ENCODE data around the gene CYP17A1. TPM values are rescaled to one million over a fixed set of nuclear protein-coding genes. Genes with fewer than 3 reads are reported as not detected.
A peak's percentile ranks its signal among the peaks of the same experiment; 100 is the strongest.

The CYP17A1 gene
- total RNA-seq, 1 donor from 2014 or later: not detected

DNA sequence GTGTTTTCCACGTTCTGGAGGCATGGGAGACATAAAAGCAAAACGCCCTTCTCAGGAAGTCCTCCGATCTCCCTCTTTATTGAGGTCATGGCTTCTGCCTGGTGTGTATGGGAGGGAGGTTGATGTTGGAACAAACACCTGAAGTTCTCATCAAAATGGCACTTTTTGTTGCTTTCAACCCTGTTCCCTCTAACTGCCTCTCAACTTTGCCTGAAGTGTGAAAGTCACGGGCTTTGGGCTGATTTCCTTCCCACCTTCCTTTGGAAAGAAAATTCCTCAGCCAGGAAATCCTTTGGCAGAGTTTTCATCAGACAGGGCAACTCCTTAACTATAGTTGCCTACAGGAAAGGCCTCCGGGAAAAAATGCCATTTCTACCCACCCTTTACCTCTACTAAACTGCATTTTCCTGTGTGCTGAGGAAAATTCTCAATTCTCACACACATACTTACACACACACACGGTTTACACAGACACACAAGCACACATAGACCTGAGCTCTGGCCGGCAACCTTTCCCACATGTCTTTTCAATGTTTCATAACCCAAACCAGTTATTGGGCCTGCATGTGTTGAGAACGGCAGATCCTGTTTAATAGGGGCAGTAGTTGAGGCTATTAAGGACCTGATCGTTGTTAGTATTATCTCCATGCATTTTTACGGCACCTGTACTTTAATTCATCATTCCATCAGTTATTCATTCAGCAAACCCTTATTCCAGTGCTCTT lies 36.4 kb downstream of the CYP17A1 start:
- Mint-ChIP-seq H3K27ac (peak overlapping the region; percentile 25), H3K27me3 (ENCODE audit: insufficient read depth, low read depth) (peaks cover 1% of the 10 kb centered on the region), H3K36me3 (peaks cover 23% of the 10 kb centered on the region), H3K4me1 (peaks cover 43% of the 10 kb centered on the region), H3K4me3 (no peak overlapping the region), H3K9me3 (no peaks in the 10 kb centered on the region)
- no peak overlapping the region for H3K9ac ChIP-seq
- H3K4me2 ChIP-seq: no peak overlapping the region
- H3K79me2 ChIP-seq (ENCODE audit: low read depth): no peaks in the 10 kb centered on the region
- no peak for DNase-seq (ENCODE audit: low spot score)
- H3K4me3 ChIP-seq: no peak overlapping the region
- TF ChIP-seq EZH2phosphoT487 (IDR thresholded peaks at IDR 0.05): no peak
- no peak overlapping the region for H2AFZ ChIP-seq (replicated peaks)
- no peaks in the 10 kb centered on the region for H3K27me3 ChIP-seq
- no peak overlapping the region for H3K27ac ChIP-seq
- H3F3A ChIP-seq (ENCODE audit: low read depth): no peaks in the 10 kb centered on the region
- H3K9me3 ChIP-seq (ENCODE audit: low read depth): no peaks in the 10 kb centered on the region
- H4K20me1 ChIP-seq (ENCODE audit: low read depth): peaks cover 5% of the 10 kb centered on the region
- H3K36me3 ChIP-seq: no peaks in the 10 kb centered on the region
- peaks cover 10% of the 10 kb centered on the region for H3K4me1 ChIP-seq

DNA sequence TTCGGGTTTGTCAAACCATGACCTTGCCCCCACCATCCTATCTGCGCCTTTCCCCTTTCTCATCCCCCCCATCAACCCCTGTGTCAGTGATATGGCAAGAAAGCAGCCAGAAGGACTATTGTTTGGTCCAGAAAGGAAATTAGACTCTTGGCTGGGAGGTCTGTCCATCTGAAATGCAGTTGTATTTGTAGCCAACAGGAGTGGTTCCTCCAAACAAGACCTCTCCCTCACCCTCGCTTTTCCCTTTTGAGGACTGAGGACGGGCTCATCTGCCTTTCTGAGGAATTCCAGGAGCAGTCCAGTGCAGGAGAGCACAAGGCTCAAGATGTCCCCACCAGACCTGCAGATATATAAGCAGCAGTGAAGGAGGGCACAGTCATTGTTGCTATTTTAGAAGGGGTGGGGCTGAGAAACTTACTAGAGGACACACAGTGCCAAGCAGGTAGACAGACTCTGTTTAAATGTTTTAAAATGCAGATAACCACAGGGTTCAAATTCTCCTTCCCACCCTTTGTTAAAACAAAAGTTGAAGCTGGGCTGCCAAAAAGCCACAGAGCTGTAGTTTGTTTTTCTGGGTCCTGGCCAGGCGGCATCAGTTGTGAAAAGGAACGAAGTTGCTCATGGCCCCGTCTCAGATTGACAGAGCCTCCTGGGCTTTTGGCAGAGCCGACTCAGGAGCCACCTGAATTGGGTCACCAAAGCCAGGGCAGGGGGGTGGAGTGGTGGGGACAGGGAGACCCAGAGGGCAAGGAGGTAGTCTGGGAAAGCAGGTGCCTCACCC lies 37.3 kb downstream of the CYP17A1 start:
- TF ChIP-seq EZH2phosphoT487 (IDR thresholded peaks at IDR 0.05) (no peak), EZH2 (IDR thresholded peaks at IDR 0.05) (no peak)
- TF ChIP-seq, protein P1, sequence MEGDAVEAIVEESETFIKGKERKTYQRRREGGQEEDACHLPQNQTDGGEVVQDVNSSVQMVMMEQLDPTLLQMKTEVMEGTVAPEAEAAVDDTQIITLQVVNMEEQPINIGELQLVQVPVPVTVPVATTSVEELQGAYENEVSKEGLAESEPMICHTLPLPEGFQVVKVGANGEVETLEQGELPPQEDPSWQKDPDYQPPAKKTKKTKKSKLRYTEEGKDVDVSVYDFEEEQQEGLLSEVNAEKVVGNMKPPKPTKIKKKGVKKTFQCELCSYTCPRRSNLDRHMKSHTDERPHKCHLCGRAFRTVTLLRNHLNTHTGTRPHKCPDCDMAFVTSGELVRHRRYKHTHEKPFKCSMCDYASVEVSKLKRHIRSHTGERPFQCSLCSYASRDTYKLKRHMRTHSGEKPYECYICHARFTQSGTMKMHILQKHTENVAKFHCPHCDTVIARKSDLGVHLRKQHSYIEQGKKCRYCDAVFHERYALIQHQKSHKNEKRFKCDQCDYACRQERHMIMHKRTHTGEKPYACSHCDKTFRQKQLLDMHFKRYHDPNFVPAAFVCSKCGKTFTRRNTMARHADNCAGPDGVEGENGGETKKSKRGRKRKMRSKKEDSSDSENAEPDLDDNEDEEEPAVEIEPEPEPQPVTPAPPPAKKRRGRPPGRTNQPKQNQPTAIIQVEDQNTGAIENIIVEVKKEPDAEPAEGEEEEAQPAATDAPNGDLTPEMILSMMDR (IDR thresholded peaks at IDR 0.05): no peak
- no peaks in the 10 kb centered on the region for H3K9me3 ChIP-seq (ENCODE audit: low read depth)
- peak overlapping the region; percentile 25 for H3K27ac Mint-ChIP-seq
- DNase-seq (ENCODE audit: low spot score): no peak
- no peak overlapping the region for H3K9ac ChIP-seq
- H3K4me2 ChIP-seq: no peak overlapping the region
- H3K9me3 Mint-ChIP-seq: no peaks in the 10 kb centered on the region
- no peaks in the 10 kb centered on the region for H3K27me3 ChIP-seq
- peaks cover 5% of the 10 kb centered on the region for H4K20me1 ChIP-seq (ENCODE audit: low read depth)
- no peak overlapping the region for H3K27ac ChIP-seq
- no peak overlapping the region for H2AFZ ChIP-seq (replicated peaks)
- H3K4me3 Mint-ChIP-seq: no peak overlapping the region
- no peak overlapping the region for H3K4me3 ChIP-seq
- H3K36me3 Mint-ChIP-seq: peaks cover 23% of the 10 kb centered on the region
- no peaks in the 10 kb centered on the region for H3F3A ChIP-seq (ENCODE audit: low read depth)
- H3K4me1 Mint-ChIP-seq: peaks cover 50% of the 10 kb centered on the region
- H3K27me3 Mint-ChIP-seq (ENCODE audit: insufficient read depth, low read depth): peaks cover 3% of the 10 kb centered on the region
- peaks cover 10% of the 10 kb centered on the region for H3K4me1 ChIP-seq
- no peaks in the 10 kb centered on the region for H3K79me2 ChIP-seq (ENCODE audit: low read depth)
- no peaks in the 10 kb centered on the region for H3K36me3 ChIP-seq

DNA sequence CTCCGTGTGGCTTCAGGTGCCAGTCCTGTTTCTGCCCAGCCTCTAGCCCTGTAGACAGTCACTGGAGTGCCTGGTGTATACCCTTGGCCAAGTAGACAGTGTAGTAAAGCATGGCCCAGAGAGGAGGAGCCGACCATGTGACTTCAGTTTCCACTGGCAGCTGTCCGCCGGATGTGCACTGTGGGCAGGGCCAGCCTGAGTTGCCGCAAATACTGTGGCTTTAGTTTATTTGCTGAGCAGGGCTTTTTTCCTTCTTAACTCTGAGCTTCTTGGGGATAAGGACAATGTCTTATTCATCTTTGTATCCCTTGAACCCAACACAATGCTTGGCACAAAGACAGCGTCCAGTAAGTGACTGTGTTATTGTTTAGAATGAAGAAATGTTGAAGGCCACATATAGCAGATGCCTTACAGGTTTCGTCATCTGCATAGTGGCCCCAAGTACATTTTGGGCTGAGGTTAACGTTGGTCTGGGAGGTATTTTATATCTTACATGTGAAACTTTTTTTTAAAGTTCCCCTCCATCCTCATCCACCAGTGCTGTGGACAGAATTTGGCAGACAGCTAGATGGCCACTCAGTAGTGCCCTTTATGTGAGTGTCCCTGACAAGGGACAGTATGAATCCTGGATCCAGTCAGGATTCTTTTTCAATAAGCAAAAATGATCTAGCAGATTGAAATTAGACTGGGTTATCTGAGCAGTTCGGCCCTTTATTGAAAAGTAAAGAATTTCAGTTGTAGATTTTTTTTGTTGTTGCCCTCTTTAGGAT lies 40.6 kb downstream of the CYP17A1 start:
- Histone ChIP-seq H3K79me2 (ENCODE audit: low read depth) (no peaks in the 10 kb centered on the region), H4K20me1 (ENCODE audit: low read depth) (peaks cover 5% of the 10 kb centered on the region), H3K4me3 (no peak overlapping the region), H3K36me3 (no peaks in the 10 kb centered on the region), H3F3A (ENCODE audit: low read depth) (no peaks in the 10 kb centered on the region), H2AFZ (replicated peaks) (no peak overlapping the region), H3K4me1 (peaks cover 10% of the 10 kb centered on the region), H3K4me2 (no peak overlapping the region), H3K9me3 (ENCODE audit: low read depth) (no peaks in the 10 kb centered on the region), H3K9ac (no peak overlapping the region), H3K27ac (no peak overlapping the region), H3K27me3 (no peaks in the 10 kb centered on the region)
- Mint-ChIP-seq H3K4me3 (no peak overlapping the region), H3K27ac (peak overlapping the region; percentile 51), H3K27me3 (ENCODE audit: insufficient read depth, low read depth) (peaks cover 4% of the 10 kb centered on the region), H3K9me3 (no peaks in the 10 kb centered on the region), H3K36me3 (peaks cover 13% of the 10 kb centered on the region), H3K4me1 (peaks cover 48% of the 10 kb centered on the region)
- no peak for DNase-seq (ENCODE audit: low spot score)
- TF ChIP-seq, protein P1 (IDR thresholded peaks at IDR 0.05): no peak
- TF ChIP-seq EZH2 (IDR thresholded peaks at IDR 0.05): no peak
- TF ChIP-seq EZH2phosphoT487 (IDR thresholded peaks at IDR 0.05): no peak
